Measurements from ENCODE around the gene SFXN5.

Gene SFXN5

GRCh38 chr2:73043929-73044832 is 27.3 kb downstream of the SFXN5 start:
- no peak for DNase-seq

- DNase-seq: no peak
Measured at GRCh38 chr2:73043276-73043675, 28.2 kb downstream of the SFXN5 start.

- no peak for DNase-seq
Measured at GRCh38 chr2:73037947-73038585, 33.4 kb downstream of the SFXN5 start.

- no peak for DNase-seq
Measured at GRCh38 chr2:73036766-73037165, 34.7 kb downstream of the SFXN5 start.

GRCh38 chr2:73035899-73036711 is 35.4 kb downstream of the SFXN5 start:
- DNase-seq: no peak

GRCh38 chr2:73034661-73035375 is 36.7 kb downstream of the SFXN5 start:
- DNase-seq: peak; percentile 96

GRCh38 chr2:73033766-73034381 is 37.6 kb downstream of the SFXN5 start:
- DNase-seq: peak; percentile 12

- no peak for DNase-seq
Measured at GRCh38 chr2:73033142-73033765, 38.3 kb downstream of the SFXN5 start.

GRCh38 chr2:73032702-73033097 is 38.8 kb downstream of the SFXN5 start:
- DNase-seq: no peak

GRCh38 chr2:73031725-73032701 is 39.5 kb downstream of the SFXN5 start:
- no peak for DNase-seq

- no peak for DNase-seq
Measured at GRCh38 chr2:73031095-73031678, 40.3 kb downstream of the SFXN5 start.

- DNase-seq: no peak
Measured at GRCh38 chr2:73028841-73029240, 42.7 kb downstream of the SFXN5 start.

GRCh38 chr2:73027340-73027739 is 44.2 kb downstream of the SFXN5 start:
- DNase-seq: no peak

GRCh38 chr2:73023497-73023896 is 48.0 kb downstream of the SFXN5 start:
- no peak for DNase-seq

GRCh38 chr2:73022024-73022568 is 49.4 kb downstream of the SFXN5 start:
- no peak for DNase-seq

- DNase-seq: no peak
Measured at GRCh38 chr2:73021371-73022010, 50.0 kb downstream of the SFXN5 start.

GRCh38 chr2:73020657-73021370 is 50.7 kb downstream of the SFXN5 start:
- no peak for DNase-seq

- no peak for DNase-seq
Measured at GRCh38 chr2:73020306-73020656, 51.2 kb downstream of the SFXN5 start.
